ENCODE data around the gene CCNE1.

CCNE1 gene

GRCh38 chr19:29774126-29774525, 37.7 kb upstream of the CCNE1 start:
- Histone ChIP-seq H3K9ac (ENCODE audit: low read depth, low read length) (no peak overlapping the region), H3K4me2 (ENCODE audit: low read length) (no peak overlapping the region), H3K4me3 (ENCODE audit: low read length) (no peak overlapping the region), H3K27me3 (ENCODE audit: control insufficient read depth, insufficient read depth, low read length) (peaks cover 9% of the 10 kb centered on the region), H3K4me1 (ENCODE audit: control insufficient read depth, insufficient read depth, low read length) (no peaks in the 10 kb centered on the region), H3K9me3 (replicated peaks; ENCODE audit: low read length) (no peaks in the 10 kb centered on the region), H3K36me3 (ENCODE audit: insufficient read depth, low read length) (no peaks in the 10 kb centered on the region)

DNA sequence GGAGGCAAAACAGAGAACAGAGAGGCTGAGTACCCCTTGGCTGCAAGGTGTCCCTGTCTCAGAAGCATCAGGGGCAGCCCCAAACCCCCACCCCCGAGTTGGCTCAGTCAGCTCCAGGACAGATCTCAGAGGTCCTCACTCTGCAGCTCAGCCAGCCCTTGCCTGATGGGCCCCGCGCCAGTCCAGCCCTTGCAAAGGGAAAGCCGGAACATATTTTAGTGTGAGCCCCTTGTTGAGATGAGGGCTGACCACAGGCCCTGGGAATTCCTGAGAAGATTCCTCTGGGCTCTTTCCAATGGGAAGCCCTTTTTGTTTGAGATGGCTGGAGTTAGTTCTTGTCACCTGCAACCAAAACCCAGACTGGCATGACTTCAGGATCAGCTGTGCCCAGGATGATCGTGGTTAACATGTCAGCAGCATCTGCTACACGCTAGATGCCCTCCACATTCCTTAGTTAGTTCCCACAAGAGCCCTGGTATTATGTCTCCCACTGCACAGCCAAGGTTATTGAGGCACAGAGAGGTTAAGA, 33.9 kb upstream of the CCNE1 start:
- Histone ChIP-seq H3K9ac (ENCODE audit: low read depth, low read length) (no peak overlapping the region), H3K4me1 (ENCODE audit: control insufficient read depth, insufficient read depth, low read length) (no peaks in the 10 kb centered on the region), H3K4me3 (ENCODE audit: low read length) (no peak overlapping the region), H3K36me3 (ENCODE audit: insufficient read depth, low read length) (no peaks in the 10 kb centered on the region), H3K9me3 (replicated peaks; ENCODE audit: low read length) (no peaks in the 10 kb centered on the region), H3K4me2 (ENCODE audit: low read length) (no peak overlapping the region), H3K27me3 (ENCODE audit: control insufficient read depth, insufficient read depth, low read length) (peaks cover 8% of the 10 kb centered on the region)

- H3K9ac ChIP-seq (ENCODE audit: low read depth, low read length) = no peak overlapping the region
- no peaks in the 10 kb centered on the region for H3K36me3 ChIP-seq (ENCODE audit: insufficient read depth, low read length)
- no peak overlapping the region for H3K4me2 ChIP-seq (ENCODE audit: low read length)
- no peak overlapping the region for H3K4me3 ChIP-seq (ENCODE audit: low read length)
- H3K9me3 ChIP-seq (replicated peaks; ENCODE audit: low read length) = no peaks in the 10 kb centered on the region
- H3K4me1 ChIP-seq (ENCODE audit: control insufficient read depth, insufficient read depth, low read length) = no peaks in the 10 kb centered on the region
- peaks cover 8% of the 10 kb centered on the region for H3K27me3 ChIP-seq (ENCODE audit: control insufficient read depth, insufficient read depth, low read length)
Measured at GRCh38 chr19:29779921-29780320, 31.9 kb upstream of the CCNE1 start.

DNA sequence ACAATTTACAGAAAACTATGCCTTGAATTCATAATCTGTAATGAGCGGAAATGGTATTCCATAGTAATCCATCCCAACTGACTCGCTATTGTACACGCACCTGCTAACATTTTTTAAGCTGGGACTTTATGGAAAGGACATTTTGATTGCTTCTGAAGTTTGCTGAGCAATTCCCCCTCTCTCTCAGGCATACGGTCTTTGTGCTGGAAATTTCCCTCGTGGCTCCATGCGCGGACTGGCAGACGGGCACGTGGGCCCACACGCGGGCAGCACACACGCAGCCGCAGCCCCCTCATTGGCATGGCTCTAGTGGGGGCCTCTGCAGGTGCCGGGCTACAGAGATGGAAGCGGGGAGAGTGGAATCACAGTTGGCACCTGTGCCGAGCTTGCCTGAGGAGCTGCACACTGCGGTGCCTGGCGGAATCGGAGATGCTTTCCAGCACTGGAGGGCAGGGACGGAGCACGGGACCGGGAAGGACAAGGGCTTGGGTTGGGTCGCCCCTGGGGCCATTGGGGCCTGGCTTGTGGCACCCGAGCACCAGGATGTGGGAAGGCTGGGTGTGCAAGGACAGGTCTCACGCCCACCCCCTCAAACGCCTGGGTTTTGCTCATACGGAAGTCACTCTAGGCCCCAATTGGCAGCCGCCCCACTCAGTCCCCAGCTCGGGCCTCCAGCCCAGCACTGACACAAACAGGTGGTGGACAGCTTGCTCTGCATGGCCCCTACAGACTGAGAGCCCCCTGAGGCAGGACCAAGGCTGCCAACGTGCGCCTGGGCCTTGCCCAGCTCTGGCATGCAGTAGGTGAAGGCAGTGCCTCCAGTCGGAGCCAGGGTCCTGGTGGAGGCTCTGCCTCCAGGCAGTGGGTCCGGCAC, 30.2 kb upstream of the CCNE1 start:
- Histone ChIP-seq H3K4me2 (ENCODE audit: low read length) (no peak overlapping the region), H3K27me3 (ENCODE audit: control insufficient read depth, insufficient read depth, low read length) (peaks cover 8% of the 10 kb centered on the region), H3K4me1 (ENCODE audit: control insufficient read depth, insufficient read depth, low read length) (no peaks in the 10 kb centered on the region), H3K9ac (ENCODE audit: low read depth, low read length) (no peak overlapping the region), H3K9me3 (replicated peaks; ENCODE audit: low read length) (no peaks in the 10 kb centered on the region), H3K4me3 (ENCODE audit: low read length) (no peak overlapping the region), H3K36me3 (ENCODE audit: insufficient read depth, low read length) (no peaks in the 10 kb centered on the region)

DNA sequence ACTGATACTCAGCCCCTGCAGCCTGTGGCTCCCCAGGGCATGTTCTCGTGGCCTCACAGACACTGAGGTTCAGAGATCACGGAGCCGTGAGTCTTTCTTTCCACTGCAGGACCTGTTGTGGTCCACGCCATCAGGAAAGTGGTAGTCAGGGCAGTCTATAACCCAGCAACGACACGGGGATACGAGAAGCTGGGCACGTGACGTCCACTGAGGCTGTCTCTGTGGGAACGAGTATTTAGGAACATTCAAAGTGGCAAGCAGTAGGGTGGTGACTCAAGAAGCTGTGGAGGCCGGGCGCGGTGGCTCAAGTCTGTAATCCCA, 29.6 kb upstream of the CCNE1 start:
- Histone ChIP-seq H3K4me1 (ENCODE audit: control insufficient read depth, insufficient read depth, low read length) (no peaks in the 10 kb centered on the region), H3K4me3 (ENCODE audit: low read length) (no peak overlapping the region), H3K4me2 (ENCODE audit: low read length) (no peak overlapping the region), H3K9ac (ENCODE audit: low read depth, low read length) (no peak overlapping the region), H3K36me3 (ENCODE audit: insufficient read depth, low read length) (no peaks in the 10 kb centered on the region), H3K9me3 (replicated peaks; ENCODE audit: low read length) (no peaks in the 10 kb centered on the region), H3K27me3 (ENCODE audit: control insufficient read depth, insufficient read depth, low read length) (peaks cover 8% of the 10 kb centered on the region)

GRCh38 chr19:29783627-29784190, 28.1 kb upstream of the CCNE1 start:
- H3K9me3 ChIP-seq (replicated peaks; ENCODE audit: low read length) = no peaks in the 10 kb centered on the region
- no peaks in the 10 kb centered on the region for H3K36me3 ChIP-seq (ENCODE audit: insufficient read depth, low read length)
- H3K4me1 ChIP-seq (ENCODE audit: control insufficient read depth, insufficient read depth, low read length) = no peaks in the 10 kb centered on the region
- H3K4me2 ChIP-seq (ENCODE audit: low read length) = no peak overlapping the region
- H3K9ac ChIP-seq (ENCODE audit: low read depth, low read length) = no peak overlapping the region
- no peak overlapping the region for H3K4me3 ChIP-seq (ENCODE audit: low read length)
- H3K27me3 ChIP-seq (ENCODE audit: control insufficient read depth, insufficient read depth, low read length) = peaks cover 3% of the 10 kb centered on the region

- no peaks in the 10 kb centered on the region for H3K4me1 ChIP-seq (ENCODE audit: control insufficient read depth, insufficient read depth, low read length)
- no peaks in the 10 kb centered on the region for H3K9me3 ChIP-seq (replicated peaks; ENCODE audit: low read length)
- no peak overlapping the region for H3K9ac ChIP-seq (ENCODE audit: low read depth, low read length)
- H3K36me3 ChIP-seq (ENCODE audit: insufficient read depth, low read length) = no peaks in the 10 kb centered on the region
- peaks cover 6% of the 10 kb centered on the region for H3K27me3 ChIP-seq (ENCODE audit: control insufficient read depth, insufficient read depth, low read length)
- no peak overlapping the region for H3K4me3 ChIP-seq (ENCODE audit: low read length)
- H3K4me2 ChIP-seq (ENCODE audit: low read length) = no peak overlapping the region
Measured at GRCh38 chr19:29784598-29785223, 27.1 kb upstream of the CCNE1 start.

GRCh38 chr19:29785360-29785759, 26.4 kb upstream of the CCNE1 start:
- Histone ChIP-seq H3K4me3 (ENCODE audit: low read length) (no peak overlapping the region), H3K27me3 (ENCODE audit: control insufficient read depth, insufficient read depth, low read length) (peaks cover 11% of the 10 kb centered on the region), H3K4me1 (ENCODE audit: control insufficient read depth, insufficient read depth, low read length) (no peaks in the 10 kb centered on the region), H3K4me2 (ENCODE audit: low read length) (no peak overlapping the region), H3K36me3 (ENCODE audit: insufficient read depth, low read length) (no peaks in the 10 kb centered on the region), H3K9ac (ENCODE audit: low read depth, low read length) (no peak overlapping the region), H3K9me3 (replicated peaks; ENCODE audit: low read length) (no peaks in the 10 kb centered on the region)

GRCh38 chr19:29785955-29786589, 25.7 kb upstream of the CCNE1 start:
- Histone ChIP-seq H3K9ac (ENCODE audit: low read depth, low read length) (no peak overlapping the region), H3K4me1 (ENCODE audit: control insufficient read depth, insufficient read depth, low read length) (no peaks in the 10 kb centered on the region), H3K4me3 (ENCODE audit: low read length) (no peak overlapping the region), H3K36me3 (ENCODE audit: insufficient read depth, low read length) (no peaks in the 10 kb centered on the region), H3K9me3 (replicated peaks; ENCODE audit: low read length) (no peaks in the 10 kb centered on the region), H3K27me3 (ENCODE audit: control insufficient read depth, insufficient read depth, low read length) (peaks cover 11% of the 10 kb centered on the region), H3K4me2 (ENCODE audit: low read length) (no peak overlapping the region)

- H3K4me3 ChIP-seq (ENCODE audit: low read length) = no peak overlapping the region
- H3K4me1 ChIP-seq (ENCODE audit: control insufficient read depth, insufficient read depth, low read length) = no peaks in the 10 kb centered on the region
- peaks cover 9% of the 10 kb centered on the region for H3K27me3 ChIP-seq (ENCODE audit: control insufficient read depth, insufficient read depth, low read length)
- no peak overlapping the region for H3K9ac ChIP-seq (ENCODE audit: low read depth, low read length)
- no peaks in the 10 kb centered on the region for H3K36me3 ChIP-seq (ENCODE audit: insufficient read depth, low read length)
- H3K9me3 ChIP-seq (replicated peaks; ENCODE audit: low read length) = no peaks in the 10 kb centered on the region
- H3K4me2 ChIP-seq (ENCODE audit: low read length) = no peak overlapping the region
Measured at GRCh38 chr19:29787281-29787680, 24.5 kb upstream of the CCNE1 start.

DNA sequence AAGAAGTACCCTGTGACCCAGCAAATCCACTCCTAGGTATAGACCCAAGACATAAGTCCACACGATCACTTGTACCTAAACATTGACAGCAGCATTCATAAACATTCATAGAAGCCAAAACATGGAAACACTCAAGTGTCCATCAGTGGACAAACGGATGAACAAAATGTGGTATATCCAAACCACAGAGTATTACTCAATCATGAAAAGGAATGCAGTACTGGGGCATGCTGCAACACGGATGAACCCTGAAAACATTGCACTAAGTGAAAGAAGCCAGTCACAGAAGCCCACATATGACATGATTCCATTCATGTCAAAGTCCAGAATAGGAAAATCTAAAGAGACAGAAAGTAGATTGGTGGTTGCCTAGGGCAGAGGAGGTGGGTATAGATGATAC, 22.8 kb upstream of the CCNE1 start:
- H3K4me2 ChIP-seq (ENCODE audit: low read length) = no peak overlapping the region
- H3K4me1 ChIP-seq (ENCODE audit: control insufficient read depth, insufficient read depth, low read length) = no peaks in the 10 kb centered on the region
- H3K9ac ChIP-seq (ENCODE audit: low read depth, low read length) = no peak overlapping the region
- H3K9me3 ChIP-seq (replicated peaks; ENCODE audit: low read length) = no peaks in the 10 kb centered on the region
- no peak overlapping the region for H3K4me3 ChIP-seq (ENCODE audit: low read length)
- peaks cover 9% of the 10 kb centered on the region for H3K27me3 ChIP-seq (ENCODE audit: control insufficient read depth, insufficient read depth, low read length)
- no peaks in the 10 kb centered on the region for H3K36me3 ChIP-seq (ENCODE audit: insufficient read depth, low read length)

Data from skeletal muscle satellite cell (primary cell).